ENCODE results near the gene BICD1. TPM values are rescaled to one million over a fixed set of nuclear protein-coding genes. Genes with fewer than 3 reads are reported as not detected.

Gene BICD1
- total and polyA plus RNA-seq, 2 of the 13 experiments (the other 11 are each of a cell fraction or from before 2014, with no cell fraction given): 4.5 to 5.2 TPM

DNA sequence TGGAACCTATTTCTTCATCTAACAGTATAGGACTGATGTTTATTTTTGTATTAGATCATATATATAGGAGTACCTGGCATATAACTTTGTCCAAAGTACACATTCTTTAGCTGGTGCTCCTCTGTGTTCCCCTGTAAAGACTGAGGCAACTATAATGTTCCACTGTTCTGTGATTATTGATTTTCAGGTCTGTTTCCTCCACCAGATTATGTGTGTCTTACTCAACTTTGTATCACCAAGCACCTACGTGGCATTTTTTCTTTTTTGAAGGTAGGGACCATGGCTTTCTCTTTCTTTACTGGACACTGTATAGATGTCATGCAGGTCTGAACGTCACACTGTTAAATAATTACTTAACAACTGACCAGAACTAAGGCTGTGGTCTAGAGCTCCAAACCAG, 29.3 kb downstream of the BICD1 start (continued):
- TF ChIP-seq REPIN1 (CRISPR knock-in tag; IDR thresholded peaks at IDR 0.05; ENCODE audit: borderline replicate concordance, low read depth) (no peak), GATAD1 (CRISPR knock-in tag; IDR thresholded peaks at IDR 0.05) (no peak), ZNF24 (IDR thresholded peaks at IDR 0.05) (no peak), RAD21 (CRISPR knock-in tag; IDR thresholded peaks at IDR 0.05) (no peak), ZFP82 (CRISPR knock-in tag; IDR thresholded peaks at IDR 0.05; ENCODE audit: borderline replicate concordance) (no peak), ZNF878 (CRISPR knock-in tag; IDR thresholded peaks at IDR 0.05) (no peak), CBX5 (CRISPR knock-in tag; IDR thresholded peaks at IDR 0.05; ENCODE audit: borderline replicate concordance) (no peak), PHF5A (CRISPR knock-in tag; IDR thresholded peaks at IDR 0.05; ENCODE audit: low read depth, unreplicated experiment) (no peak), ZNF33A (CRISPR knock-in tag; IDR thresholded peaks at IDR 0.05; ENCODE audit: borderline replicate concordance) (no peak)
- TF ChIP-seq, protein P1, sequence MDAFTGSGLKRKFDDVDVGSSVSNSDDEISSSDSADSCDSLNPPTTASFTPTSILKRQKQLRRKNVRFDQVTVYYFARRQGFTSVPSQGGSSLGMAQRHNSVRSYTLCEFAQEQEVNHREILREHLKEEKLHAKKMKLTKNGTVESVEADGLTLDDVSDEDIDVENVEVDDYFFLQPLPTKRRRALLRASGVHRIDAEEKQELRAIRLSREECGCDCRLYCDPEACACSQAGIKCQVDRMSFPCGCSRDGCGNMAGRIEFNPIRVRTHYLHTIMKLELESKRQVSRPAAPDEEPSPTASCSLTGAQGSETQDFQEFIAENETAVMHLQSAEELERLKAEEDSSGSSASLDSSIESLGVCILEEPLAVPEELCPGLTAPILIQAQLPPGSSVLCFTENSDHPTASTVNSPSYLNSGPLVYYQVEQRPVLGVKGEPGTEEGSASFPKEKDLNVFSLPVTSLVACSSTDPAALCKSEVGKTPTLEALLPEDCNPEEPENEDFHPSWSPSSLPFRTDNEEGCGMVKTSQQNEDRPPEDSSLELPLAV (CRISPR knock-in tag; conservative IDR thresholded peaks at IDR 0.05; ENCODE audit: low read depth): no peak
- TF ChIP-seq, protein P2, sequence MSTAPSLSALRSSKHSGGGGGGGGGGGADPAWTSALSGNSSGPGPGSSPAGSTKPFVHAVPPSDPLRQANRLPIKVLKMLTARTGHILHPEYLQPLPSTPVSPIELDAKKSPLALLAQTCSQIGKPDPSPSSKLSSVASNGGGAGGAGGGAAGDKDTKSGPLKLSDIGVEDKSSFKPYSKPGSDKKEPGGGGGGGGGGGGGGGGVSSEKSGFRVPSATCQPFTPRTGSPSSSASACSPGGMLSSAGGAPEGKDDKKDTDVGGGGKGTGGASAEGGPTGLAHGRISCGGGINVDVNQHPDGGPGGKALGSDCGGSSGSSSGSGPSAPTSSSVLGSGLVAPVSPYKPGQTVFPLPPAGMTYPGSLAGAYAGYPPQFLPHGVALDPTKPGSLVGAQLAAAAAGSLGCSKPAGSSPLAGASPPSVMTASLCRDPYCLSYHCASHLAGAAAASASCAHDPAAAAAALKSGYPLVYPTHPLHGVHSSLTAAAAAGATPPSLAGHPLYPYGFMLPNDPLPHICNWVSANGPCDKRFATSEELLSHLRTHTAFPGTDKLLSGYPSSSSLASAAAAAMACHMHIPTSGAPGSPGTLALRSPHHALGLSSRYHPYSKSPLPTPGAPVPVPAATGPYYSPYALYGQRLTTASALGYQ (CRISPR knock-in tag; IDR thresholded peaks at IDR 0.05): no peak
- TF ChIP-seq, protein P3, sequence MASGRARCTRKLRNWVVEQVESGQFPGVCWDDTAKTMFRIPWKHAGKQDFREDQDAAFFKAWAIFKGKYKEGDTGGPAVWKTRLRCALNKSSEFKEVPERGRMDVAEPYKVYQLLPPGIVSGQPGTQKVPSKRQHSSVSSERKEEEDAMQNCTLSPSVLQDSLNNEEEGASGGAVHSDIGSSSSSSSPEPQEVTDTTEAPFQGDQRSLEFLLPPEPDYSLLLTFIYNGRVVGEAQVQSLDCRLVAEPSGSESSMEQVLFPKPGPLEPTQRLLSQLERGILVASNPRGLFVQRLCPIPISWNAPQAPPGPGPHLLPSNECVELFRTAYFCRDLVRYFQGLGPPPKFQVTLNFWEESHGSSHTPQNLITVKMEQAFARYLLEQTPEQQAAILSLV (CRISPR knock-in tag; IDR thresholded peaks at IDR 0.05; ENCODE audit: borderline replicate concordance): no peak
- TF ChIP-seq, protein P4, sequence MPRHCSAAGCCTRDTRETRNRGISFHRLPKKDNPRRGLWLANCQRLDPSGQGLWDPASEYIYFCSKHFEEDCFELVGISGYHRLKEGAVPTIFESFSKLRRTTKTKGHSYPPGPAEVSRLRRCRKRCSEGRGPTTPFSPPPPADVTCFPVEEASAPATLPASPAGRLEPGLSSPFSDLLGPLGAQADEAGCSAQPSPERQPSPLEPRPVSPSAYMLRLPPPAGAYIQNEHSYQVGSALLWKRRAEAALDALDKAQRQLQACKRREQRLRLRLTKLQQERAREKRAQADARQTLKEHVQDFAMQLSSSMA (CRISPR knock-in tag; IDR thresholded peaks at IDR 0.05): no peak
- TF ChIP-seq, protein P5, sequence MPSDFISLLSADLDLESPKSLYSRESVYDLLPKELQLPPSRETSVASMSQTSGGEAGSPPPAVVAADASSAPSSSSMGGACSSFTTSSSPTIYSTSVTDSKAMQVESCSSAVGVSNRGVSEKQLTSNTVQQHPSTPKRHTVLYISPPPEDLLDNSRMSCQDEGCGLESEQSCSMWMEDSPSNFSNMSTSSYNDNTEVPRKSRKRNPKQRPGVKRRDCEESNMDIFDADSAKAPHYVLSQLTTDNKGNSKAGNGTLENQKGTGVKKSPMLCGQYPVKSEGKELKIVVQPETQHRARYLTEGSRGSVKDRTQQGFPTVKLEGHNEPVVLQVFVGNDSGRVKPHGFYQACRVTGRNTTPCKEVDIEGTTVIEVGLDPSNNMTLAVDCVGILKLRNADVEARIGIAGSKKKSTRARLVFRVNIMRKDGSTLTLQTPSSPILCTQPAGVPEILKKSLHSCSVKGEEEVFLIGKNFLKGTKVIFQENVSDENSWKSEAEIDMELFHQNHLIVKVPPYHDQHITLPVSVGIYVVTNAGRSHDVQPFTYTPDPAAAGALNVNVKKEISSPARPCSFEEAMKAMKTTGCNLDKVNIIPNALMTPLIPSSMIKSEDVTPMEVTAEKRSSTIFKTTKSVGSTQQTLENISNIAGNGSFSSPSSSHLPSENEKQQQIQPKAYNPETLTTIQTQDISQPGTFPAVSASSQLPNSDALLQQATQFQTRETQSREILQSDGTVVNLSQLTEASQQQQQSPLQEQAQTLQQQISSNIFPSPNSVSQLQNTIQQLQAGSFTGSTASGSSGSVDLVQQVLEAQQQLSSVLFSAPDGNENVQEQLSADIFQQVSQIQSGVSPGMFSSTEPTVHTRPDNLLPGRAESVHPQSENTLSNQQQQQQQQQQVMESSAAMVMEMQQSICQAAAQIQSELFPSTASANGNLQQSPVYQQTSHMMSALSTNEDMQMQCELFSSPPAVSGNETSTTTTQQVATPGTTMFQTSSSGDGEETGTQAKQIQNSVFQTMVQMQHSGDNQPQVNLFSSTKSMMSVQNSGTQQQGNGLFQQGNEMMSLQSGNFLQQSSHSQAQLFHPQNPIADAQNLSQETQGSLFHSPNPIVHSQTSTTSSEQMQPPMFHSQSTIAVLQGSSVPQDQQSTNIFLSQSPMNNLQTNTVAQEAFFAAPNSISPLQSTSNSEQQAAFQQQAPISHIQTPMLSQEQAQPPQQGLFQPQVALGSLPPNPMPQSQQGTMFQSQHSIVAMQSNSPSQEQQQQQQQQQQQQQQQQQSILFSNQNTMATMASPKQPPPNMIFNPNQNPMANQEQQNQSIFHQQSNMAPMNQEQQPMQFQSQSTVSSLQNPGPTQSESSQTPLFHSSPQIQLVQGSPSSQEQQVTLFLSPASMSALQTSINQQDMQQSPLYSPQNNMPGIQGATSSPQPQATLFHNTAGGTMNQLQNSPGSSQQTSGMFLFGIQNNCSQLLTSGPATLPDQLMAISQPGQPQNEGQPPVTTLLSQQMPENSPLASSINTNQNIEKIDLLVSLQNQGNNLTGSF (CRISPR knock-in tag; IDR thresholded peaks at IDR 0.05): no peak
- TF ChIP-seq, protein P6, sequence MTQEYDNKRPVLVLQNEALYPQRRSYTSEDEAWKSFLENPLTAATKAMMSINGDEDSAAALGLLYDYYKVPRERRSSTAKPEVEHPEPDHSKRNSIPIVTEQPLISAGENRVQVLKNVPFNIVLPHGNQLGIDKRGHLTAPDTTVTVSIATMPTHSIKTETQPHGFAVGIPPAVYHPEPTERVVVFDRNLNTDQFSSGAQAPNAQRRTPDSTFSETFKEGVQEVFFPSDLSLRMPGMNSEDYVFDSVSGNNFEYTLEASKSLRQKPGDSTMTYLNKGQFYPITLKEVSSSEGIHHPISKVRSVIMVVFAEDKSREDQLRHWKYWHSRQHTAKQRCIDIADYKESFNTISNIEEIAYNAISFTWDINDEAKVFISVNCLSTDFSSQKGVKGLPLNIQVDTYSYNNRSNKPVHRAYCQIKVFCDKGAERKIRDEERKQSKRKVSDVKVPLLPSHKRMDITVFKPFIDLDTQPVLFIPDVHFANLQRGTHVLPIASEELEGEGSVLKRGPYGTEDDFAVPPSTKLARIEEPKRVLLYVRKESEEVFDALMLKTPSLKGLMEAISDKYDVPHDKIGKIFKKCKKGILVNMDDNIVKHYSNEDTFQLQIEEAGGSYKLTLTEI (CRISPR knock-in tag; conservative IDR thresholded peaks at IDR 0.05): no peak
- TF ChIP-seq, protein P7, sequence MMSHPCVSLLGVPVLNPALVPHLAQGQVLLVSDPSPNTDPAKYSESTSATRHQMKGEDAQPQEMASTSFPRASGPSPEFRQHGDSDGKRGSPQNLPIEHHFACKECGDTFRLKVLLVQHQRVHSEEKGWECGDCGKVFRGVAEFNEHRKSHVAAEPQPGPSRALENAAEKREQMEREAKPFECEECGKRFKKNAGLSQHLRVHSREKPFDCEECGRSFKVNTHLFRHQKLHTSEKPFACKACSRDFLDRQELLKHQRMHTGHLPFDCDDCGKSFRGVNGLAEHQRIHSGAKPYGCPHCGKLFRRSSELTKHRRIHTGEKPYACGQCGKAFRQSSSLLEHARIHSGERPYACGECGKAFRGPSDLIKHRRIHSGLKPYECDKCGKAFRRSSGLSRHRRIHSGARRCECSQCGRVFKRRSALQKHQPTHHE (CRISPR knock-in tag; IDR thresholded peaks at IDR 0.05; ENCODE audit: borderline replicate concordance): no peak

All from HepG2 (cell line).